B cell (primary cell): Measurements from ENCODE around the gene PHKG2.

Source experiments
- EZH2 ChIP-seq: IDR thresholded peaks from 2 replicates; pipeline ENCODE4 v1.6.1; 2012; ENCODE audit warnings: borderline replicate concordance, low read depth, mild to moderate bottlenecking, moderate library complexity, low read length; ENCODE audit not compliant: insufficient read depth, poor library complexity, severe bottlenecking
- TF ChIP-seq, protein P1 (sequence below): fragments of 200-600 bp; IDR thresholded peaks from one replicate; pipeline ENCODE4 v1.8.0; 2022; ENCODE audit warnings: antibody characterized with exemption, mild to moderate bottlenecking

DNA sequence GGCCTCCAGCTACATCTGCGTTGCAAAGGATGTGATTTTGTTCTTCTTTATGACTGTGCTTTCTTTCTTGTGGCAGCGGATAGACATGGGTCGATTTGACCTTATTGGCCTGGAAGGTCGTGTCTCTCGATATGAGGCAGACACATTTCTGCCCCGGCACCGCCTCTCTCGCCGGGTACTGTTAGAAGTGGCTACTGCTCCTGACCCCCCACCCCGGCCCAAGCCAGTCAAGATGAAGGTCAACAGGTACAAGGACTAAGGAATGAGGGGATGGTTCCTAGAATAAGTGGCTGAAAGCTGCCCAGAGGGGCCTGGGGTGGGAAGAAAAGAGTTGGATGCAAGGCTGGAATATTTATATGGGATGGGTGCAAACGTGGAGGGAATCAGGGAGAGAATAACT, 28.1 kb upstream of the PHKG2 start:
- TF ChIP-seq, protein P1, sequence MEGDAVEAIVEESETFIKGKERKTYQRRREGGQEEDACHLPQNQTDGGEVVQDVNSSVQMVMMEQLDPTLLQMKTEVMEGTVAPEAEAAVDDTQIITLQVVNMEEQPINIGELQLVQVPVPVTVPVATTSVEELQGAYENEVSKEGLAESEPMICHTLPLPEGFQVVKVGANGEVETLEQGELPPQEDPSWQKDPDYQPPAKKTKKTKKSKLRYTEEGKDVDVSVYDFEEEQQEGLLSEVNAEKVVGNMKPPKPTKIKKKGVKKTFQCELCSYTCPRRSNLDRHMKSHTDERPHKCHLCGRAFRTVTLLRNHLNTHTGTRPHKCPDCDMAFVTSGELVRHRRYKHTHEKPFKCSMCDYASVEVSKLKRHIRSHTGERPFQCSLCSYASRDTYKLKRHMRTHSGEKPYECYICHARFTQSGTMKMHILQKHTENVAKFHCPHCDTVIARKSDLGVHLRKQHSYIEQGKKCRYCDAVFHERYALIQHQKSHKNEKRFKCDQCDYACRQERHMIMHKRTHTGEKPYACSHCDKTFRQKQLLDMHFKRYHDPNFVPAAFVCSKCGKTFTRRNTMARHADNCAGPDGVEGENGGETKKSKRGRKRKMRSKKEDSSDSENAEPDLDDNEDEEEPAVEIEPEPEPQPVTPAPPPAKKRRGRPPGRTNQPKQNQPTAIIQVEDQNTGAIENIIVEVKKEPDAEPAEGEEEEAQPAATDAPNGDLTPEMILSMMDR: no peak
- TF ChIP-seq EZH2: no peak
